HCT116 (cell line): ENCODE data around the gene WDR35. TPM values are rescaled to one million over a fixed set of nuclear protein-coding genes. Genes with fewer than 3 reads are reported as not detected.

Experiments used
- ATAC-seq: fragments of 200-7000 bp; cut with Tn5 transposase; 2 replicates; pipeline ENCODE4 v1.9.1; 2020; ENCODE audit warnings: mild to moderate bottlenecking, moderate library complexity
- BruUV-seq: library from RNA; stranded (reverse); fragments of 400-500 nt; replicated peaks from 2 replicates; lab custom pipeline; 2021; lab: Mats Ljungman, UMichigan
- CTCF ChIA-PET: fragments of 300-600 bp; sonication (Branson Sonifier 250); formaldehyde crosslinking; loops from one replicate; lab custom pipeline; 2021; ENCODE audit warnings: antibody characterized with exemption; lab: Charles Lee
- POLR2A ChIA-PET: fragments of 300-600, 350-600 bp; sonication (Branson Sonifier 250); formaldehyde crosslinking; loops from one replicate; lab custom pipeline; 2021; ENCODE audit warnings: antibody characterized with exemption; lab: Charles Lee
- RAD21 ChIA-PET, 2 experiments: fragments of 300-600 bp; sonication (Branson Sonifier 250); formaldehyde crosslinking; loops; one replicate each; lab custom pipeline; 2023; ENCODE audit warnings: low total read pairs in 2 of 2; ENCODE audit not compliant: uncharacterized antibody in 2 of 2, unreplicated experiment in 2 of 2, low non-redundant PET in 1 of 2; lab: Charles Lee
- DNase-seq: peaks from one replicate; pipeline ENCODE4 v3.0.0-alpha.2; 2010; ENCODE audit warnings: low read depth, low spot score
- H2AFZ ChIP-seq: fragments of 200-600 bp; shearing (Covaris generic), sonication (generic); 2 replicates; pipeline ENCODE4 v1.6.1; 2017; ENCODE audit warnings: low read depth, mixed run types, mixed read lengths, antibody characterized with exemption, low read length; ENCODE audit not compliant: poor library complexity, severe bottlenecking
- H3K27ac ChIP-seq: 2 replicates; pipeline ENCODE4 v1.5.1; 2012; ENCODE audit warnings: low read depth, low read length
- H3K27me3 ChIP-seq: fragments of 200-600 bp; sonication (generic); 2 replicates; pipeline ENCODE4 v1.6.1; 2016; ENCODE audit warnings: mixed run types, low read length, mixed read lengths; ENCODE audit not compliant: insufficient read depth
- H3K36me3 ChIP-seq, 2 experiments: fragments of 200-500 bp in 1 of 2; fragments of 200-600 bp in 1 of 2; sonication (Bioruptor generic) in 1 of 2; sonication (generic) in 1 of 2; 2 replicates each; pipeline versions ENCODE4 v1.5.1 to v1.6.1; 2014 to 2016; ENCODE audit warnings: low read length in 2 of 2, inconsistent platforms in 1 of 2, mixed read lengths in 1 of 2, mixed run types in 1 of 2; ENCODE audit not compliant: insufficient read depth in 2 of 2, control insufficient read depth in 1 of 2
- H3K4me1 ChIP-seq, 2 experiments: fragments of 200-600 bp in 1 of 2; sonication (generic) in 1 of 2; 2 replicates each; pipeline versions ENCODE4 v1.5.1 to v1.6.1; 2012 to 2017; ENCODE audit warnings: low read length in 2 of 2, inconsistent platforms in 1 of 2, mild to moderate bottlenecking in 1 of 2, mixed read lengths in 1 of 2, mixed run types in 1 of 2, moderate library complexity in 1 of 2; ENCODE audit not compliant: insufficient read depth in 2 of 2, control insufficient read depth in 1 of 2
- H3K4me2 ChIP-seq: fragments of 200-600 bp; sonication (generic); 2 replicates; pipeline ENCODE4 v1.6.1; 2017; ENCODE audit warnings: mixed run types, low read length, mixed read lengths
- H3K4me3 ChIP-seq, 2 experiments: fragments of 200-600 bp in 1 of 2; sonication (generic) in 1 of 2; replicated peaks in 1 of 2; 2 replicates each; pipeline ENCODE4 v1.5.1; 2011 to 2016; ENCODE audit warnings: low read length in 2 of 2, control low read depth in 1 of 2, low read depth in 1 of 2, mild to moderate bottlenecking in 1 of 2, mixed read lengths in 1 of 2, mixed run types in 1 of 2
- H3K79me2 ChIP-seq: fragments of 200-600 bp; sonication (generic); 2 replicates; pipeline ENCODE4 v1.6.1; 2017; ENCODE audit warnings: mild to moderate bottlenecking, mixed run types, low read length, moderate library complexity, mixed read lengths; ENCODE audit not compliant: insufficient read depth
- H3K9ac ChIP-seq: fragments of 200-600 bp; sonication (generic); 2 replicates; pipeline ENCODE4 v1.6.1; 2016; ENCODE audit warnings: low read length, mixed read lengths
- H3K9me2 ChIP-seq: fragments of 200-600 bp; sonication (generic), shearing (Covaris generic); 2 replicates; pipeline ENCODE4 v1.6.1; 2017; ENCODE audit warnings: mixed run types, mild to moderate bottlenecking, moderate library complexity; ENCODE audit not compliant: insufficient read depth
- H3K9me3 ChIP-seq, 2 experiments: fragments of 200-500 bp in 1 of 2; fragments of 200-600 bp in 1 of 2; sonication (Bioruptor generic) in 1 of 2; sonication (generic) in 1 of 2; 2 replicates each; pipeline ENCODE4 v1.6.1; 2014 to 2017; ENCODE audit warnings: low read length in 2 of 2, mixed read lengths in 2 of 2, inconsistent platforms in 1 of 2, low read depth in 1 of 2, mild to moderate bottlenecking in 1 of 2, mixed run types in 1 of 2, moderate library complexity in 1 of 2; ENCODE audit not compliant: control insufficient read depth in 1 of 2, insufficient read depth in 1 of 2
- H4K20me1 ChIP-seq: fragments of 200-600 bp; sonication (generic), shearing (Covaris generic); 2 replicates; pipeline ENCODE4 v1.6.1; 2017; ENCODE audit warnings: mixed run types, mild to moderate bottlenecking, moderate library complexity; ENCODE audit not compliant: insufficient read depth
- CBX3 ChIP-seq: IDR thresholded peaks from 2 replicates; pipeline ENCODE4 v1.6.1; 2012; ENCODE audit warnings: low read depth
- CEBPB ChIP-seq: IDR thresholded peaks from 2 replicates; pipeline ENCODE4 v1.6.1; 2012; ENCODE audit warnings: low read depth
- EGR1 ChIP-seq: IDR thresholded peaks from 2 replicates; pipeline ENCODE4 v1.6.1; 2012; ENCODE audit warnings: low read depth
- EZH2phosphoT487 ChIP-seq: fragments of 200-600 bp; IDR thresholded peaks from 2 replicates; pipeline ENCODE4 v1.6.1; 2018; ENCODE audit warnings: antibody characterized with exemption, borderline replicate concordance
- MAX ChIP-seq: IDR thresholded peaks from 2 replicates; pipeline ENCODE4 v1.6.1; 2012
- POLR2A ChIP-seq: IDR thresholded peaks from 2 replicates; pipeline ENCODE4 v1.7.0; 2011; ENCODE audit warnings: borderline replicate concordance; ENCODE audit not compliant: insufficient read depth, insufficient read length; ENCODE audit errors: extremely low read depth
- POLR2AphosphoS5 ChIP-seq: IDR thresholded peaks from 2 replicates; pipeline ENCODE4 v1.6.1; 2011; ENCODE audit warnings: mild to moderate bottlenecking, low read depth, low read length, moderate library complexity
- RAD21 ChIP-seq: IDR thresholded peaks from 2 replicates; pipeline ENCODE4 v1.6.1; 2012; ENCODE audit warnings: low read depth, mild to moderate bottlenecking
- TCF7L2 ChIP-seq: IDR thresholded peaks from 2 replicates; pipeline ENCODE4 v1.7.0; 2011; ENCODE audit warnings: borderline replicate concordance, inconsistent platforms; ENCODE audit not compliant: insufficient read depth, insufficient read length; ENCODE audit errors: extremely low read depth
- YY1 ChIP-seq: IDR thresholded peaks from 2 replicates; pipeline ENCODE4 v1.6.1; 2011; ENCODE audit warnings: low read length, low read depth, moderate library complexity, mild to moderate bottlenecking; ENCODE audit not compliant: insufficient replicate concordance; ENCODE audit errors: extremely low read depth
- ZNF274 ChIP-seq: fragments of 200-500 bp; sonication (Bioruptor generic); IDR thresholded peaks from 2 replicates; pipeline ENCODE4 v1.6.1; 2014; ENCODE audit warnings: mild to moderate bottlenecking, low read depth, low read length, inconsistent platforms
- intact Hi-C: fragments of 100-400 bp; cut with micrococcal nuclease; formaldehyde crosslinking; loops from 2 replicates; pipeline ENCODE4 v1.10.0; 2022
- total RNA-seq: library from RNA; stranded (reverse); gene quantifications from one replicate; pipeline ENCODE4 v1.2.1, GENCODE V29; 2021; ENCODE audit not compliant: unreplicated experiment
- TF ChIP-seq, protein P1 (sequence below), 3 experiments: fragments of 200-600 bp in 1 of 3; sonication (generic) in 1 of 3; IDR thresholded peaks in 2 of 3; conservative IDR thresholded peaks in 1 of 3; 2 replicates each; pipeline ENCODE4 v1.5.1; 2012 to 2017; ENCODE audit warnings: low read depth in 2 of 3, low read length in 2 of 3, antibody characterized with exemption in 1 of 3, borderline replicate concordance in 1 of 3, control low read depth in 1 of 3, mild to moderate bottlenecking in 1 of 3, mixed read lengths in 1 of 3, mixed run types in 1 of 3, moderate library complexity in 1 of 3; ENCODE audit not compliant: insufficient read depth in 1 of 3
- TF ChIP-seq, protein P2 (sequence below): IDR thresholded peaks from 2 replicates; pipeline ENCODE4 v1.6.1; 2011; ENCODE audit warnings: mild to moderate bottlenecking, low read length, moderate library complexity; ENCODE audit not compliant: insufficient replicate concordance; ENCODE audit errors: extremely low read depth

Gene WDR35
- total RNA-seq, 1 experiment from 2014 or later, result 9.6 TPM

- TF ChIP-seq, protein P1, sequence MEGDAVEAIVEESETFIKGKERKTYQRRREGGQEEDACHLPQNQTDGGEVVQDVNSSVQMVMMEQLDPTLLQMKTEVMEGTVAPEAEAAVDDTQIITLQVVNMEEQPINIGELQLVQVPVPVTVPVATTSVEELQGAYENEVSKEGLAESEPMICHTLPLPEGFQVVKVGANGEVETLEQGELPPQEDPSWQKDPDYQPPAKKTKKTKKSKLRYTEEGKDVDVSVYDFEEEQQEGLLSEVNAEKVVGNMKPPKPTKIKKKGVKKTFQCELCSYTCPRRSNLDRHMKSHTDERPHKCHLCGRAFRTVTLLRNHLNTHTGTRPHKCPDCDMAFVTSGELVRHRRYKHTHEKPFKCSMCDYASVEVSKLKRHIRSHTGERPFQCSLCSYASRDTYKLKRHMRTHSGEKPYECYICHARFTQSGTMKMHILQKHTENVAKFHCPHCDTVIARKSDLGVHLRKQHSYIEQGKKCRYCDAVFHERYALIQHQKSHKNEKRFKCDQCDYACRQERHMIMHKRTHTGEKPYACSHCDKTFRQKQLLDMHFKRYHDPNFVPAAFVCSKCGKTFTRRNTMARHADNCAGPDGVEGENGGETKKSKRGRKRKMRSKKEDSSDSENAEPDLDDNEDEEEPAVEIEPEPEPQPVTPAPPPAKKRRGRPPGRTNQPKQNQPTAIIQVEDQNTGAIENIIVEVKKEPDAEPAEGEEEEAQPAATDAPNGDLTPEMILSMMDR (IDR thresholded peaks at IDR 0.05 in 2 of 3, conservative IDR thresholded peaks at IDR 0.05 in 1 of 3; ENCODE audit: borderline replicate concordance in 1 of 3, insufficient read depth in 1 of 3, low read depth in 2 of 3, low read length in 2 of 3), result no peak
These were observed 124.8 kb downstream of the WDR35 start (continued) for GRCh38 chr2:19865151-19865550.

DNA sequence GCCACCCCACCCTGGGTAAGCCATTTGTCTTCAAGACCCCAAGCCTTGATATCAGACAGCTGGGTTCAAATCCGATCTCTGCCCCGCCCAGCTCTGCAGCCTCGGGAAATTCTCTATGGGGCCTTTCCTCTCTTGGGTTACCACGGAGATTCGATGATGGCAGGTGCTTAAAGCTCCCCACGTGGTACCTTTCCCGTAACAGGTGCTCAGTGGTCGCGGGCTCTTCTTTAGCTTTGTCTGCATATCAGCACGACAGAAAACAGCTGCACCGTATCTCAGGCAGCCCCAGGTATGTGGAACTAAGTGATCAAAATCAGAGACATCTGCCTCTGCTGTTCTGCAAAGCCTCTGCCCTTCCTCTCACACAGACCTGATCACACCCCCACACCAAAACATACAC, 125.5 kb downstream of the WDR35 start:
- Histone ChIP-seq H3K79me2 (no peaks in the 10 kb centered on the region), H3K27ac (no peak overlapping the region), H3K9me2 (no peaks in the 10 kb centered on the region), H3K36me3 (no peaks in the 10 kb centered on the region), H3K9ac (no peak overlapping the region), H4K20me1 (no peaks in the 10 kb centered on the region), H3K4me2 (no peak overlapping the region), H3K27me3 (no peaks in the 10 kb centered on the region), H3K4me1 (peaks cover 0 to 8% of the 10 kb centered on the region in 2 experiments; a peak in 1 of 4 replicates), H2AFZ (no peak overlapping the region), H3K9me3 (no peaks in the 10 kb centered on the region), H3K4me3 (no peak overlapping the region)
- ChIA-PET RAD21 (no interaction called here), POLR2A (no interaction called here), CTCF (no interaction called here)
- BruUV-seq, result no TSS peak
- ATAC-seq (no peak), DNase-seq (no peak)
- intact Hi-C loops, result loop anchor here (5.0 kb wide), 2 partner anchors 192 to 1427 kb away; no protein-coding TSS in a partner anchor
- no peak for TF ChIP-seq YY1
- TF ChIP-seq, protein P1 (IDR thresholded peaks at IDR 0.05 in 2 of 3, conservative IDR thresholded peaks at IDR 0.05 in 1 of 3; ENCODE audit: borderline replicate concordance in 1 of 3, insufficient read depth in 1 of 3, low read depth in 2 of 3, low read length in 2 of 3), result no peak
- no peak for TF ChIP-seq CEBPB
- no peak for TF ChIP-seq ZNF274
- TF ChIP-seq, protein P2, sequence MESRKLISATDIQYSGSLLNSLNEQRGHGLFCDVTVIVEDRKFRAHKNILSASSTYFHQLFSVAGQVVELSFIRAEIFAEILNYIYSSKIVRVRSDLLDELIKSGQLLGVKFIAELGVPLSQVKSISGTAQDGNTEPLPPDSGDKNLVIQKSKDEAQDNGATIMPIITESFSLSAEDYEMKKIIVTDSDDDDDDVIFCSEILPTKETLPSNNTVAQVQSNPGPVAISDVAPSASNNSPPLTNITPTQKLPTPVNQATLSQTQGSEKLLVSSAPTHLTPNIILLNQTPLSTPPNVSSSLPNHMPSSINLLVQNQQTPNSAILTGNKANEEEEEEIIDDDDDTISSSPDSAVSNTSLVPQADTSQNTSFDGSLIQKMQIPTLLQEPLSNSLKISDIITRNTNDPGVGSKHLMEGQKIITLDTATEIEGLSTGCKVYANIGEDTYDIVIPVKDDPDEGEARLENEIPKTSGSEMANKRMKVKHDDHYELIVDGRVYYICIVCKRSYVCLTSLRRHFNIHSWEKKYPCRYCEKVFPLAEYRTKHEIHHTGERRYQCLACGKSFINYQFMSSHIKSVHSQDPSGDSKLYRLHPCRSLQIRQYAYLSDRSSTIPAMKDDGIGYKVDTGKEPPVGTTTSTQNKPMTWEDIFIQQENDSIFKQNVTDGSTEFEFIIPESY, result no peak
- no peak for TF ChIP-seq EZH2phosphoT487
- no peak for TF ChIP-seq MAX
- TF ChIP-seq EGR1, result no peak
- TF ChIP-seq TCF7L2, result no peak
- no peak for TF ChIP-seq RAD21
- TF ChIP-seq POLR2A, result no peak
- no peak for TF ChIP-seq POLR2AphosphoS5
- no peak for TF ChIP-seq CBX3
